ENCODE measurements around the gene EML1. TPM values are rescaled to one million over a fixed set of nuclear protein-coding genes. Genes with fewer than 3 reads are reported as not detected.

The EML1 gene
- total RNA-seq, 1 donor from 2014 or later: 36.4 TPM

DNA sequence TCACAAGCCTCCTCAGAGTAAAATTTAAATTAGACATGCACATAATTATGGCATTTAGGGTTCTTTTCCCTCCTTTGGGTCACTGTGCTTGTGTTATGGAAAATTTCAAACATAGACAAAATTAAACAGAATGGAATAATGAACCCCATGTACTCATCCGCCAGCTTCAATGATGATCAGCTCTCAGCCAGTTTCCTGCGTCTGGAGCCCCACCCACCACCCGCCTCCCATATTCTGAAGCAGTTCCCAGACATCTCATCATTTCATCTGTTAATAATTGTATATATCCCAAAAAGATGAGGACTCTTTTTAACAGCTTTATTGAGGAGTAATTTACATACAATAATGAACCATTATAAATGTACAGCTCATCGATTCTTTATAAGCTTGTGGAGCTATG, 128.2 kb downstream of the EML1 start:
- no peaks in the 10 kb centered on the region for H3K9me3 Mint-ChIP-seq (ENCODE audit: low read depth)
- DNase-seq (ENCODE audit: low spot score): no peak
- TF ChIP-seq, protein P1, sequence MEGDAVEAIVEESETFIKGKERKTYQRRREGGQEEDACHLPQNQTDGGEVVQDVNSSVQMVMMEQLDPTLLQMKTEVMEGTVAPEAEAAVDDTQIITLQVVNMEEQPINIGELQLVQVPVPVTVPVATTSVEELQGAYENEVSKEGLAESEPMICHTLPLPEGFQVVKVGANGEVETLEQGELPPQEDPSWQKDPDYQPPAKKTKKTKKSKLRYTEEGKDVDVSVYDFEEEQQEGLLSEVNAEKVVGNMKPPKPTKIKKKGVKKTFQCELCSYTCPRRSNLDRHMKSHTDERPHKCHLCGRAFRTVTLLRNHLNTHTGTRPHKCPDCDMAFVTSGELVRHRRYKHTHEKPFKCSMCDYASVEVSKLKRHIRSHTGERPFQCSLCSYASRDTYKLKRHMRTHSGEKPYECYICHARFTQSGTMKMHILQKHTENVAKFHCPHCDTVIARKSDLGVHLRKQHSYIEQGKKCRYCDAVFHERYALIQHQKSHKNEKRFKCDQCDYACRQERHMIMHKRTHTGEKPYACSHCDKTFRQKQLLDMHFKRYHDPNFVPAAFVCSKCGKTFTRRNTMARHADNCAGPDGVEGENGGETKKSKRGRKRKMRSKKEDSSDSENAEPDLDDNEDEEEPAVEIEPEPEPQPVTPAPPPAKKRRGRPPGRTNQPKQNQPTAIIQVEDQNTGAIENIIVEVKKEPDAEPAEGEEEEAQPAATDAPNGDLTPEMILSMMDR (IDR thresholded peaks at IDR 0.05): no peak
- no peaks in the 10 kb centered on the region for H3K27me3 Mint-ChIP-seq (ENCODE audit: low read depth)
- H3K4me3 Mint-ChIP-seq (ENCODE audit: unreplicated experiment): no peak overlapping the region
- peaks cover 23% of the 10 kb centered on the region for H3K36me3 Mint-ChIP-seq (ENCODE audit: low read depth)
- H3K27ac Mint-ChIP-seq (ENCODE audit: unreplicated experiment): no peak overlapping the region
- H3K4me1 Mint-ChIP-seq (ENCODE audit: low read depth): no peaks in the 10 kb centered on the region

DNA sequence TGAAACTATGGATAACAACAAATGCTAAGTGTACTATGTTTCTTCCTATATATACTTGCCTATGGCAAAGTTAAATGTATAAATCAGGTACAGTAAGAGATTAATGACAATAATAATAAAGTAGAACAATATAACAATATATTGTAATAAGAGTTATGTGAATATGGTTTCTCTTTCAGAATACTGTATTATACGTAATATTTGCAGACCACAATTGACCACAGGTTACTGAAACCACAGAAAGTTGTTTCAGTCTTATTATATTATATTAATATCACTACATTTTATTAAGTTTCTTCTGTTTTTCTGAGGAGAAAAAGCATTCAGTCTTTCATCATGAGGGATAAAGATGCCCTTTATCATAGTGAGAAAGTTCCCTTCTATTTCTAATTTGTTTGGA, 131.2 kb downstream of the EML1 start:
- TF ChIP-seq, protein P1 (IDR thresholded peaks at IDR 0.05): no peak

DNA sequence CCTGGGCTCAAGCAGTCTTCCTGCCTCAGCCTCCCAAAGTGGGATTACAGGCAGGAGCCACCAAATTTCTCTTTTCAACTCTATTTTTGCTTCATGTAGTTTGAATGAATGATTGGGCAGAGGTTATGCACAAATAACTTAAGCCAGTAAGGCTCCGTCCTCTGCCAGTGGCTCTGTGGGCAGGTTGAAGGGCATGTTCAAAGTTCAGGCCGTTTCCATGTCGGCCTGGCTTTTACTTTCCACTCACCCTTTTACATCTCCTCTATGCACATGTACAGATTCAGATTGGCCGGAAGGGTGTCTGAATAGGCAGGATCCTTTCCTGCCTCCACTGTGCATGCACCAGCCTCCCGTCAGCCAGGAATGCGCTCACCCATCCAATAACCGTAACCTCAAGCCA, 132.3 kb downstream of the EML1 start:
- H3K27me3 Mint-ChIP-seq (ENCODE audit: low read depth): no peaks in the 10 kb centered on the region
- no peak overlapping the region for H3K4me3 Mint-ChIP-seq (ENCODE audit: unreplicated experiment)
- no peak overlapping the region for H3K27ac Mint-ChIP-seq (ENCODE audit: unreplicated experiment)
- no peak for DNase-seq (ENCODE audit: low spot score)
- peaks cover 23% of the 10 kb centered on the region for H3K36me3 Mint-ChIP-seq (ENCODE audit: low read depth)
- H3K4me1 Mint-ChIP-seq (ENCODE audit: low read depth): peaks cover 3% of the 10 kb centered on the region
- TF ChIP-seq, protein P1 (IDR thresholded peaks at IDR 0.05): no peak
- peaks cover 5% of the 10 kb centered on the region for H3K9me3 Mint-ChIP-seq (ENCODE audit: low read depth)

More for the DNA sequence above, 131.2 kb downstream of the EML1 start:
- Mint-ChIP-seq H3K4me1 (ENCODE audit: low read depth) (peaks cover 3% of the 10 kb centered on the region), H3K27ac (ENCODE audit: unreplicated experiment) (no peak overlapping the region), H3K36me3 (ENCODE audit: low read depth) (peaks cover 23% of the 10 kb centered on the region), H3K27me3 (ENCODE audit: low read depth) (no peaks in the 10 kb centered on the region), H3K4me3 (ENCODE audit: unreplicated experiment) (no peak overlapping the region), H3K9me3 (ENCODE audit: low read depth) (peaks cover 5% of the 10 kb centered on the region)
- no peak for DNase-seq (ENCODE audit: low spot score)

DNA sequence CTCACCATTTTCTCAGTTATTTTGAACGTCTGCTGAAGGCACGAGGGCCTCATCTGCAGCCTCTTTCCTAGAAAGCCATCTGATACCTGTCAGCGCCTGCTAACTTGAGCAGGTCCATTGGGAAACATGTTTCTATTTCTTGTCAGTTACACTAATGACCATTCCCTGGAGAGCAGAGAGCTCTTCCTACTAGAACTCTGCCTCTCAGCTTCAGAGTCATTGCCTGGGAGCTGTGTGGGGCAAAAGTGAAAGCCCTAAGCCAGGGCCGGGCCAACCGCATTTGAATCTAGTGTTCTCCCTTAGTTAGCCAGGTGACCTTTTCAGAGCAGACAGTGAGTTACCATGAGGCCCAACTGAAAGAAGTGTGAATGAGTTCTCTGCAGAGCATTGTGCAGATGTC, 135.8 kb downstream of the EML1 start:
- no peaks in the 10 kb centered on the region for H3K27me3 Mint-ChIP-seq (ENCODE audit: low read depth)

DNA sequence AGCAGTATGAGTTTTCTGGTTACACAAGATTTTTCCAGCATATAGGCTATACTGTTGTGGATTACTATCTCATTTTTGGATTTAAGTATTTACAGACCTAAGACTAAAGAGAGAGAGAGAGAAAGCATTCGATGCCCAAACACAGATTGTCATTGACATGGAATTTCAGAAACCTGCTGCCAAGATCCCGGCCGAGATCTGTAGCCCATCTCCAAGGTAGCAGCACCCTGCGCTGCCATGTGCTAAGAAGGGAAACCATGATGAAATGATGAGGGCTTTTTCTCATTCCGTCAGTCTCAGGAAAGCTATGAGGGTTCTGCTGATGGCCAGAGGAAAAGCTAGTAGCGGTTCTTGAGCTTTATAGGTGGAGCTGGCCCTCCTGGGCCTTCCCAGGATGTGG, 136.4 kb downstream of the EML1 start:
- H3K27ac Mint-ChIP-seq (ENCODE audit: unreplicated experiment): no peak overlapping the region
- peaks cover 3% of the 10 kb centered on the region for H3K4me1 Mint-ChIP-seq (ENCODE audit: low read depth)
- DNase-seq (ENCODE audit: low spot score): no peak
- H3K9me3 Mint-ChIP-seq (ENCODE audit: low read depth): peaks cover 5% of the 10 kb centered on the region
- no peak overlapping the region for H3K4me3 Mint-ChIP-seq (ENCODE audit: unreplicated experiment)
- H3K36me3 Mint-ChIP-seq (ENCODE audit: low read depth): peaks cover 11% of the 10 kb centered on the region
- TF ChIP-seq, protein P1 (IDR thresholded peaks at IDR 0.05): no peak
- H3K27me3 Mint-ChIP-seq (ENCODE audit: low read depth): no peaks in the 10 kb centered on the region

More for the DNA sequence above, 135.8 kb downstream of the EML1 start:
- Mint-ChIP-seq H3K9me3 (ENCODE audit: low read depth) (peaks cover 5% of the 10 kb centered on the region), H3K36me3 (ENCODE audit: low read depth) (peaks cover 11% of the 10 kb centered on the region), H3K4me3 (ENCODE audit: unreplicated experiment) (no peak overlapping the region), H3K4me1 (ENCODE audit: low read depth) (peaks cover 3% of the 10 kb centered on the region), H3K27ac (ENCODE audit: unreplicated experiment) (no peak overlapping the region)
- TF ChIP-seq, protein P1 (IDR thresholded peaks at IDR 0.05): no peak
- DNase-seq (ENCODE audit: low spot score): no peak
